Lower leg skin (tissue), 4 donors: Measurements from ENCODE around the gene HSP90AB1. TPM values are rescaled to one million over a fixed set of nuclear protein-coding genes. Genes with fewer than 3 reads are reported as not detected.

Experiments used
- DNase-seq, 2 donors: peaks; one replicate each; pipeline ENCODE4 v3.0.0-alpha.2; 2019; ENCODE audit warnings: low spot score in 2 of 2
- H3K4me3 ChIP-seq: fragments of 200-600 bp; sonication (generic); 2 replicates; pipeline ENCODE4 v1.5.1; 2017; ENCODE audit warnings: mild to moderate bottlenecking, low read depth; ENCODE audit not compliant: poor library complexity, severe bottlenecking
- CTCF ChIP-seq, 3 donors: fragments of 450-650 bp; IDR thresholded peaks; one replicate each; pipeline ENCODE4 v1.5.1; 2016; ENCODE audit warnings: antibody characterized with exemption in 3 of 3, mild to moderate bottlenecking in 3 of 3, moderate library complexity in 2 of 3
- POLR2A ChIP-seq, 2 donors: fragments of 450-650 bp; IDR thresholded peaks; one replicate each; pipeline ENCODE4 v1.6.1; 2016 to 2017; ENCODE audit warnings: antibody characterized with exemption in 2 of 2, mild to moderate bottlenecking in 1 of 2, moderate library complexity in 1 of 2
- WGBS, 2 donors: methylation state at CpG; one replicate each; pipeline ENCODE4 v1.1.5; 2018; 5-methylcytosine and 5-hydroxymethylcytosine counted together
- intact Hi-C: fragments of 100-400 bp; cut with DNase I; formaldehyde crosslinking; loops from one replicate; pipeline ENCODE4 v1.15.0; 2023; ENCODE audit warnings: low total_unique reads
- total RNA-seq, 4 donors: library from RNA; depleted of rRNA; stranded (reverse); fragments of >200 nt; gene quantifications; one replicate each; pipeline ENCODE4 v1.1.0, GENCODE V29; 2016

Gene HSP90AB1
- total RNA-seq, 4 donors from 2014 or later = 505 to 604 (median 551) TPM

- TF ChIP-seq CTCF (IDR thresholded peaks at IDR 0.05) = no peak
- intact Hi-C loops = loop anchor here (5.0 kb wide), 1 partner anchor 87 kb away; no protein-coding TSS in a partner anchor
- WGBS, 2 donors = 89 to 92% methylated on average over 3 of the region's 3 CpGs
- H3K4me3 ChIP-seq = no peak overlapping the region
- DNase-seq = no peak
Observed at GRCh38 chr6:44258921-44259320, 12.0 kb downstream of the HSP90AB1 start.

GRCh38 chr6:44260011-44260410, 13.1 kb downstream of the HSP90AB1 start:
- no peak for DNase-seq
- no peak overlapping the region for H3K4me3 ChIP-seq
- TF ChIP-seq POLR2A (IDR thresholded peaks at IDR 0.05) (no peak), CTCF (IDR thresholded peaks at IDR 0.05) (no peak)
- intact Hi-C loops = no loop called here
- 93% methylated on average over 7 to 8 of the region's 8 CpGs for WGBS, 2 donors

GRCh38 chr6:44260451-44261297, 13.8 kb downstream of the HSP90AB1 start:
- no peak for DNase-seq
- WGBS, 2 donors = 95 to 96% methylated on average over 6 of the region's 6 CpGs
- H3K4me3 ChIP-seq = no peak overlapping the region
- TF ChIP-seq CTCF (IDR thresholded peaks at IDR 0.05) (no peak), POLR2A (IDR thresholded peaks at IDR 0.05) (no peak)
- intact Hi-C loops = no loop called here

GRCh38 chr6:44261581-44261980, 14.7 kb downstream of the HSP90AB1 start:
- WGBS, 2 donors = 94 to 98% methylated on average over 4 to 8 of the region's 8 CpGs
- no peak overlapping the region for H3K4me3 ChIP-seq
- TF ChIP-seq CTCF (IDR thresholded peaks at IDR 0.05) (no peak), POLR2A (IDR thresholded peaks at IDR 0.05) (no peak)
- intact Hi-C loops = no loop called here
- no peak for DNase-seq

GRCh38 chr6:44262467-44263353, 15.8 kb downstream of the HSP90AB1 start:
- no peak overlapping the region for H3K4me3 ChIP-seq
- TF ChIP-seq POLR2A (IDR thresholded peaks at IDR 0.05) (no peak), CTCF (IDR thresholded peaks at IDR 0.05) (no peak)
- 54 to 66% methylated on average over 7 of the region's 7 CpGs for WGBS, 2 donors
- DNase-seq = no peak
- intact Hi-C loops = no loop called here
